ENCODE results near the gene SNRNP70.

DNA sequence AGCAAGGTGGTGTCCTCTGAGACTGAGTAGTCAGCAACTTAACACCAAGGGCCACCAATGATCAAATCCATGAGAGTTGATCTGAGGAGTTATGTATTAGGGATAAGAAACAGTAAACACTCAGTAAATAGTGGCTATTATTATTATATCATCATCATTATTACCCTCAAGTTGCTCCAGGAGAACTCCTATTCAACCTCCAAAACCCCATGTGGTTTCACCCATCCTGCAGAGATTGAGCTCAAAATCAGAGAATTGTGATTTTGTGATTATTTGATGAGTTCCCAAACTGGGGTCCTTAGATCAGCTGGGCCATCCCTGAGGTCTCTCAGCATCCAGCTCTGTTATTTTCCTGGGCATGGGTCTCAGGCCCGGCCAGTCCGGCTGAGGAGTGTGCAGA lies 24.3 kb upstream of the SNRNP70 start:
- TF ChIP-seq CTCF (conservative IDR thresholded peaks at IDR 0.05; ENCODE audit: low read depth in 2 of 2) (no peak), ZNF114 (CRISPR knock-in tag; IDR thresholded peaks at IDR 0.05) (no peak), EZH2 (IDR thresholded peaks at IDR 0.05; ENCODE audit: low read depth, unreplicated experiment) (no peak), POLR2AphosphoS5 (IDR thresholded peaks at IDR 0.05; ENCODE audit: low read depth) (no peak), STAT1 (IDR thresholded peaks at IDR 0.05; ENCODE audit: unreplicated experiment) (no peak), EZH2phosphoT487 (IDR thresholded peaks at IDR 0.05; ENCODE audit: unreplicated experiment) (no peak), REST (IDR thresholded peaks at IDR 0.05; ENCODE audit: unreplicated experiment) (no peak), JUNB (IDR thresholded peaks at IDR 0.05; ENCODE audit: unreplicated experiment) (no peak)

Data from GM23338 (cell line).